CD14-positive monocyte (primary cell): ENCODE results near the gene TAX1BP1. TPM values are rescaled to one million over a fixed set of nuclear protein-coding genes. Genes with fewer than 3 reads are reported as not detected.

Source experiments
- DNase-seq, 3 donors: peaks; one replicate each; pipeline ENCODE4 v3.0.0-alpha.2; 2011 to 2022
- H2AFZ ChIP-seq: 2 replicates; pipeline ENCODE4 v1.6.0; 2012; ENCODE audit warnings: mild to moderate bottlenecking, low read depth, low read length, inconsistent platforms; ENCODE audit not compliant: insufficient read depth, poor library complexity, severe bottlenecking
- H3K27ac ChIP-seq, 2 donors: 1 replicate in 1 of 2; 2 replicates in 1 of 2; pipeline ENCODE4 v1.5.1; 2012 to 2013; ENCODE audit warnings: low read length in 2 of 2, control low read depth in 1 of 2, inconsistent platforms in 1 of 2, low read depth in 1 of 2, mild to moderate bottlenecking in 1 of 2
- H3K27me3 ChIP-seq, 2 donors: one replicate each; pipeline versions ENCODE4 v1.6.0 to v1.6.1; 2011 to 2013; ENCODE audit warnings: low read length in 2 of 2; ENCODE audit not compliant: control insufficient read depth in 2 of 2, insufficient read depth in 2 of 2
- H3K36me3 ChIP-seq, 2 donors: replicated peaks in 1 of 2; 1 replicate in 1 of 2; 2 replicates in 1 of 2; pipeline versions ENCODE4 v1.5.1 to v1.6.1; 2012 to 2013; ENCODE audit warnings: low read length in 2 of 2, control low read depth in 1 of 2, inconsistent platforms in 1 of 2, mild to moderate bottlenecking in 1 of 2; ENCODE audit not compliant: insufficient read depth in 2 of 2, control insufficient read depth in 1 of 2
- H3K4me1 ChIP-seq, 2 donors: 1 replicate in 1 of 2; 2 replicates in 1 of 2; pipeline versions ENCODE4 v1.5.1 to v1.6.1; 2012 to 2013; ENCODE audit warnings: low read length in 2 of 2, control low read depth in 1 of 2, inconsistent platforms in 1 of 2, mild to moderate bottlenecking in 1 of 2, moderate library complexity in 1 of 2; ENCODE audit not compliant: insufficient read depth in 2 of 2, control insufficient read depth in 1 of 2
- H3K4me2 ChIP-seq: replicated peaks from 2 replicates; pipeline ENCODE3; 2012; ENCODE audit warnings: low read length, moderate library complexity, mild to moderate bottlenecking; ENCODE audit not compliant: poor library complexity, severe bottlenecking; ENCODE audit errors: extremely low read depth
- H3K4me3 ChIP-seq, 3 experiments: fragments of 200-600 bp in 1 of 3; sonication (generic) in 1 of 3; replicated peaks in 1 of 3; 1 replicate in 2 of 3; 2 replicates in 1 of 3; pipeline ENCODE4 v1.5.1; 2011 to 2013; ENCODE audit warnings: low read length in 3 of 3, mild to moderate bottlenecking in 3 of 3, control low read depth in 2 of 3, low read depth in 2 of 3, inconsistent platforms in 1 of 3, moderate library complexity in 1 of 3
- H3K79me2 ChIP-seq: 2 replicates; pipeline ENCODE4 v1.6.0; 2012; ENCODE audit warnings: mild to moderate bottlenecking, control low read depth, inconsistent platforms, low read length, moderate library complexity; ENCODE audit not compliant: insufficient read depth
- H3K9ac ChIP-seq: 2 replicates; pipeline ENCODE4 v1.6.0; 2017; ENCODE audit warnings: low read length, mild to moderate bottlenecking; ENCODE audit not compliant: insufficient read depth, poor library complexity, severe bottlenecking
- H3K9me3 ChIP-seq, 2 donors: replicated peaks in 1 of 2; 1 replicate in 1 of 2; 2 replicates in 1 of 2; pipeline versions ENCODE4 v1.5.1 to v1.6.1; 2012 to 2013; ENCODE audit warnings: low read length in 2 of 2, control low read depth in 1 of 2; ENCODE audit not compliant: control insufficient read depth in 1 of 2, insufficient read depth in 1 of 2
- H4K20me1 ChIP-seq: 2 replicates; pipeline ENCODE4 v1.6.0; 2012; ENCODE audit warnings: mild to moderate bottlenecking, low read length, control low read depth, moderate library complexity; ENCODE audit not compliant: insufficient read depth
- H3K27ac Mint-ChIP-seq, 7 donors: one replicate each; pipeline ENCODE4 v1.8.0; 2020; ENCODE audit warnings: mild to moderate bottlenecking in 7 of 7, mixed read lengths in 7 of 7, moderate library complexity in 6 of 7, inconsistent platforms in 2 of 7
- H3K27me3 Mint-ChIP-seq, 3 donors: one replicate each; pipeline ENCODE4 v1.8.0; 2021 to 2022; ENCODE audit warnings: low read depth in 3 of 3, mild to moderate bottlenecking in 3 of 3, mixed read lengths in 3 of 3, moderate library complexity in 3 of 3, inconsistent platforms in 1 of 3
- H3K36me3 Mint-ChIP-seq, 2 donors: one replicate each; pipeline ENCODE4 v1.8.0; 2020; ENCODE audit warnings: mixed read lengths in 2 of 2, inconsistent platforms in 1 of 2, mild to moderate bottlenecking in 1 of 2
- H3K4me1 Mint-ChIP-seq: one replicate; pipeline ENCODE4 v1.8.0; 2020; ENCODE audit warnings: mild to moderate bottlenecking, mixed read lengths
- H3K4me3 Mint-ChIP-seq, 2 donors: one replicate each; pipeline ENCODE4 v1.8.0; 2020; ENCODE audit warnings: mild to moderate bottlenecking in 2 of 2, mixed read lengths in 2 of 2, moderate library complexity in 1 of 2
- H3K9me3 Mint-ChIP-seq, 7 donors: one replicate each; pipeline ENCODE4 v1.8.0; 2020 to 2022; ENCODE audit warnings: mixed read lengths in 7 of 7, mild to moderate bottlenecking in 6 of 7, moderate library complexity in 6 of 7, inconsistent platforms in 2 of 7
- WGBS: methylation state at CpG from one replicate; pipeline ENCODE4 v1.1.5; 2013; ENCODE audit warnings: missing lambda C conversion rate; ENCODE audit not compliant: insufficient coverage; 5-methylcytosine and 5-hydroxymethylcytosine counted together
- intact Hi-C, 2 donors: fragments of 100-400 bp; cut with micrococcal nuclease; formaldehyde crosslinking; loops; one replicate each; pipeline versions ENCODE4 v1.15.0 to v1.15.1; 2023
- polyA plus RNA-seq, 3 donors: library from polyadenylated mRNA; depleted of rRNA in 1 of 3; unstranded in 2 of 3; stranded (reverse) in 1 of 3; fragments of 300-500 nt in 2 of 3; fragments of >200 nt in 1 of 3; fragmentation: Illumina TruSeq in 2 of 3; gene quantifications; 1 replicate in 2 of 3; 2 replicates in 1 of 3; pipeline ENCODE4 v1.2.3, GENCODE V29; 2012 to 2021
- TF ChIP-seq, protein P1 (sequence below): fragments of 200-600 bp; IDR thresholded peaks from one replicate; pipeline ENCODE4 v1.8.0; 2022; ENCODE audit warnings: antibody characterized with exemption, mild to moderate bottlenecking

Gene TAX1BP1
- polyA plus RNA-seq, 3 donors: 62.6 to 106 (median 85.3) TPM

DNA sequence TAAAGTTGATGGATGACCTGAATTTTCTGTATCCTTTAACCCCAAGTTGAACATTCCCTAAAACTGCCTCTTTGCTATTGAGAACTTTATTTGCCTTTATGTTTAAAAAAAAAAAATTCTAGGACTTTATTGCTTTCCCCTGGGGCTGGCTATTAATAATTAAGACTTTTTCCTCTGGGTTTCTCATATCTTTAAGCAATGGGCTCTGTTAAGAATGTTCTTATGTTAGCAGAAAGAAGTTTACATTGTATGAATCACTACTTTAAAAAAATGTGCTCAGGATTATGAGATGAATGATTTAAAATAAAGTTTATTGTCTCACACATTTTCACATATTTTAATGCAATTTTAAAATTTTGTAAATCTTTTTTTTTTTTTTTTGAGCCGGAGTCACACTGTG, 19.5 kb downstream of the TAX1BP1 start:
- Mint-ChIP-seq H3K9me3 (no peaks in the 10 kb centered on the region), H3K4me3 (no peak overlapping the region), H3K36me3 (peaks cover 50 to 69% of the 10 kb centered on the region in 2 donors), H3K27ac (no peak overlapping the region), H3K27me3 (no peaks in the 10 kb centered on the region), H3K4me1 (peaks cover 1% of the 10 kb centered on the region)
- TF ChIP-seq, protein P1, sequence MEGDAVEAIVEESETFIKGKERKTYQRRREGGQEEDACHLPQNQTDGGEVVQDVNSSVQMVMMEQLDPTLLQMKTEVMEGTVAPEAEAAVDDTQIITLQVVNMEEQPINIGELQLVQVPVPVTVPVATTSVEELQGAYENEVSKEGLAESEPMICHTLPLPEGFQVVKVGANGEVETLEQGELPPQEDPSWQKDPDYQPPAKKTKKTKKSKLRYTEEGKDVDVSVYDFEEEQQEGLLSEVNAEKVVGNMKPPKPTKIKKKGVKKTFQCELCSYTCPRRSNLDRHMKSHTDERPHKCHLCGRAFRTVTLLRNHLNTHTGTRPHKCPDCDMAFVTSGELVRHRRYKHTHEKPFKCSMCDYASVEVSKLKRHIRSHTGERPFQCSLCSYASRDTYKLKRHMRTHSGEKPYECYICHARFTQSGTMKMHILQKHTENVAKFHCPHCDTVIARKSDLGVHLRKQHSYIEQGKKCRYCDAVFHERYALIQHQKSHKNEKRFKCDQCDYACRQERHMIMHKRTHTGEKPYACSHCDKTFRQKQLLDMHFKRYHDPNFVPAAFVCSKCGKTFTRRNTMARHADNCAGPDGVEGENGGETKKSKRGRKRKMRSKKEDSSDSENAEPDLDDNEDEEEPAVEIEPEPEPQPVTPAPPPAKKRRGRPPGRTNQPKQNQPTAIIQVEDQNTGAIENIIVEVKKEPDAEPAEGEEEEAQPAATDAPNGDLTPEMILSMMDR: no peak
- H3K4me1 ChIP-seq: no peaks in the 10 kb centered on the region
- H3K27ac ChIP-seq: no peak overlapping the region
- no peak for DNase-seq
- WGBS: 100% methylated on average over 1 of the region's 1 CpG
- H4K20me1 ChIP-seq: peaks cover 89% of the 10 kb centered on the region
- intact Hi-C loops: no loop called here
- H3K9me3 ChIP-seq: no peaks in the 10 kb centered on the region
- H3K4me2 ChIP-seq: no peak overlapping the region
- peaks cover 44% of the 10 kb centered on the region for H3K79me2 ChIP-seq
- no peak overlapping the region for H2AFZ ChIP-seq
- H3K9ac ChIP-seq: no peak overlapping the region
- peaks cover 49 to 76% of the 10 kb centered on the region in 2 donors for H3K36me3 ChIP-seq
- H3K27me3 ChIP-seq: no peaks in the 10 kb centered on the region
- no peak overlapping the region for H3K4me3 ChIP-seq

GRCh38 chr7:27762062-27762461, 22.1 kb downstream of the TAX1BP1 start:
- H3K9me3 ChIP-seq: no peaks in the 10 kb centered on the region
- H3K4me1 Mint-ChIP-seq: peaks cover 1% of the 10 kb centered on the region
- H3K79me2 ChIP-seq: peaks cover 39% of the 10 kb centered on the region
- H3K36me3 ChIP-seq: peaks cover 34 to 74% of the 10 kb centered on the region in 2 donors
- no peaks in the 10 kb centered on the region for H3K27me3 ChIP-seq
- H3K9ac ChIP-seq: no peak overlapping the region
- WGBS: 60% methylated on average over 1 of the region's 1 CpG
- no peak overlapping the region for H2AFZ ChIP-seq
- no peak overlapping the region for H3K4me3 ChIP-seq
- no peak overlapping the region for H3K4me3 Mint-ChIP-seq
- H3K27ac ChIP-seq: no peak overlapping the region
- intact Hi-C loops: no loop called here
- no peaks in the 10 kb centered on the region for H3K9me3 Mint-ChIP-seq
- H3K4me1 ChIP-seq: no peaks in the 10 kb centered on the region
- H4K20me1 ChIP-seq: peaks cover 89% of the 10 kb centered on the region
- TF ChIP-seq, protein P1: no peak
- no peak for DNase-seq
- peaks cover 39 to 64% of the 10 kb centered on the region in 2 donors for H3K36me3 Mint-ChIP-seq
- no peaks in the 10 kb centered on the region for H3K27me3 Mint-ChIP-seq
- no peak overlapping the region for H3K27ac Mint-ChIP-seq
- no peak overlapping the region for H3K4me2 ChIP-seq
